ENCODE results near the gene CDNF.
"Not testable (repeated sequence)": the region's sequence is repeated elsewhere in the genome, so short reads cannot be mapped to it uniquely, and the experiment has no call there.

CDNF gene

DNA sequence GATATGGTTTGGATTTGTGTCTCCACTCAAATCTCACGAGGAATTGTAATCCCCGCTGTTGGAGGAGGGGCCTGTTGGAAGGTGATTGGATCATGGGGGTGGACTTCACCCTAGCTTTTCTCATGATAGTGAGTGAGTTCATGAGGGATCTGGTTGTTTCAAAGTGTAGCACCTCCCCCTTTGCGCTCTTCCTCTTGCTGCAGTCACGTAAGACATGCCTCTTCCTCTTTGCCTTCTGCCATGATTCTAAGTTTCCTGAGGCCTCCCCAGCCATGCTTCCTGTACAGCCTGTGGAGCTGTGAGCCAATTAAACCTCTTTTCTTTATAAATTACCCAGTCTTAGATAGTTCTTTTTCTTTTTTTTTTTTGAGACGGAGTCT, 17.1 kb downstream of the CDNF start:
- H3K36me3 ChIP-seq (ENCODE audit: control insufficient read depth, insufficient read depth, low read length): no peaks in the 10 kb centered on the region
- no peak overlapping the region for H3K4me3 ChIP-seq (ENCODE audit: low read length)
- H3K4me1 ChIP-seq (ENCODE audit: control insufficient read depth, insufficient read depth, low read length): no peaks in the 10 kb centered on the region
- WGBS (ENCODE audit: insufficient coverage, insufficient read length): no CpG with 5 or more reads among the region's 5 CpGs
- H3K27ac ChIP-seq (ENCODE audit: low read length): no peak overlapping the region
- no peaks in the 10 kb centered on the region for H3K27me3 ChIP-seq (ENCODE audit: control insufficient read depth, insufficient read depth, low read length)
- no peaks in the 10 kb centered on the region for H3K9me3 ChIP-seq (ENCODE audit: control insufficient read depth, insufficient read depth, low read length)
- no peak for DNase-seq (ENCODE audit: low read depth, low spot score)

- no peak for DNase-seq (ENCODE audit: low read depth, low spot score)
- H3K9me3 ChIP-seq (ENCODE audit: control insufficient read depth, insufficient read depth, low read length): no peaks in the 10 kb centered on the region
- H3K36me3 ChIP-seq (ENCODE audit: control insufficient read depth, insufficient read depth, low read length): no peaks in the 10 kb centered on the region
- no peaks in the 10 kb centered on the region for H3K4me1 ChIP-seq (ENCODE audit: control insufficient read depth, insufficient read depth, low read length)
- no peak overlapping the region for H3K4me3 ChIP-seq (ENCODE audit: low read length)
- WGBS (ENCODE audit: insufficient coverage, insufficient read length): no CpG with 5 or more reads among the region's 10 CpGs
- no peaks in the 10 kb centered on the region for H3K27me3 ChIP-seq (ENCODE audit: control insufficient read depth, insufficient read depth, low read length)
- H3K27ac ChIP-seq (ENCODE audit: low read length): no peak overlapping the region
Observed at GRCh38 chr10:14820010-14820774, 17.6 kb downstream of the CDNF start.

DNA sequence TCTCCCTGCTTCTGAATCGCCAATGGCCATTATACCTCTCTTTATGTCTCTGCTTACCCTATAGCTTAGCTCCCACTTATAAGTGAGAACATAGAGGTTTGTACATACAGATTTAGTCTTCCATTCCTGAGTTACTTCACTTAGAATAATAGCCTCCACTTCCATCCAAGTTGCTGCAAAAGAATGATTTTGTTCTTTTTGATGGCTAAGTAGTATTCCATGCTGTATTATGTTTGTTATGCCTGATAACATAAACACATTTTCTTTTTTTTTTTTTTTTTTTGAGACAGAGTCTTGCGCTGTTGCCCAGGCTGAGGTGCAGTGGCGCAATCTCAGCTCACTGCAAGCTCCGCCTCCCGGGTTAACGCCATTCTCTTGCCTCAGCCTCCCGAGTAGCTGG, 21.1 kb downstream of the CDNF start:
- no CpG with 5 or more reads among the region's 7 CpGs for WGBS (ENCODE audit: insufficient coverage, insufficient read length)
- H3K9me3 ChIP-seq (ENCODE audit: control insufficient read depth, insufficient read depth, low read length); H3K36me3 ChIP-seq (ENCODE audit: control insufficient read depth, insufficient read depth, low read length); H3K4me1 ChIP-seq (ENCODE audit: control insufficient read depth, insufficient read depth, low read length); H3K27me3 ChIP-seq (ENCODE audit: control insufficient read depth, insufficient read depth, low read length); H3K4me3 ChIP-seq (ENCODE audit: low read length); H3K27ac ChIP-seq (ENCODE audit: low read length); DNase-seq (ENCODE audit: low read depth, low spot score): not testable (repeated sequence)

DNA sequence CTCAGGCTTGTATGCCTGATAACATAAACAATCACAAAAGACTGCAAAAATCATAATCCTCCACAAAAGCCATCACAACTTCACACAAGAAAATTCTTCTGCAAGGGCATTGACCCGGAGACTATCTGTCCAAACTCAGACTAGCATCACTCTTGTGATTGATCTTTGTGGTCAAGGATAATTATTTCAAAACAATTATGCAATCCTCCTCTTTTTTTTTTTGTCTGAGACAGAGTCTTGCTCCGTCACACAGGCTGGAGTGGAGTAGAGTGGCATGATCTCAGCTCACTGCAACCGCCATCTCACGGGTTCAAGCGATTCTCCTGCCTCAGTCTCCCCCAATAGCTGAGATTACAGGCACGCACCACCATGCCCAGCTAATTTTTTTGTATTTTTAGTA, 22.2 kb downstream of the CDNF start:
- no peaks in the 10 kb centered on the region for H3K9me3 ChIP-seq (ENCODE audit: control insufficient read depth, insufficient read depth, low read length)
- no CpG with 5 or more reads among the region's 6 CpGs for WGBS (ENCODE audit: insufficient coverage, insufficient read length)
- no peak overlapping the region for H3K27ac ChIP-seq (ENCODE audit: low read length)
- no peak for DNase-seq (ENCODE audit: low read depth, low spot score)
- H3K36me3 ChIP-seq (ENCODE audit: control insufficient read depth, insufficient read depth, low read length): no peaks in the 10 kb centered on the region
- no peak overlapping the region for H3K4me3 ChIP-seq (ENCODE audit: low read length)
- no peaks in the 10 kb centered on the region for H3K4me1 ChIP-seq (ENCODE audit: control insufficient read depth, insufficient read depth, low read length)
- H3K27me3 ChIP-seq (ENCODE audit: control insufficient read depth, insufficient read depth, low read length): no peaks in the 10 kb centered on the region

DNA sequence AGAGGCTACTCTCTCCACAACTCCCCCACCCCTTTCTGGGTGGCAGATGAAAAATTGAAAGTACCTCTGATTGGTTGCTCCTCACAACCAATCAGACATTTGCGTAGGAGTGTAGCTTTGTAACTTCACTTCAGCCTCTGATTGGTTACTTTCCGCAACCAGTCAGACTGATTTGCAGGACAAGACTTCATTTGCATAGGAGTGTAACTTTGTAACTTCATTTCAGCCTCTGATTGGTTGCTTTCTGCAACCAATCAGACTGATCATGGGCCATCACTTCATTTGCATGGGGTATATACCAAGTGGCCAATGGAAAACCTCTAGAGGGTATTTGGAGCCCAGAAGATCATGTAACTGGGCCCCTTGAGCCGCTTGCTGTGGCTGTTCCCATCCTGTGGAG, 25.6 kb downstream of the CDNF start:
- H3K27ac ChIP-seq (ENCODE audit: low read length): no peak overlapping the region
- H3K9me3 ChIP-seq (ENCODE audit: control insufficient read depth, insufficient read depth, low read length): no peaks in the 10 kb centered on the region
- H3K4me3 ChIP-seq (ENCODE audit: low read length): no peak overlapping the region
- H3K36me3 ChIP-seq (ENCODE audit: control insufficient read depth, insufficient read depth, low read length): no peaks in the 10 kb centered on the region
- WGBS (ENCODE audit: insufficient coverage, insufficient read length): no CpG with 5 or more reads among the region's 3 CpGs
- no peaks in the 10 kb centered on the region for H3K27me3 ChIP-seq (ENCODE audit: control insufficient read depth, insufficient read depth, low read length)
- no peak for DNase-seq (ENCODE audit: low read depth, low spot score)
- no peaks in the 10 kb centered on the region for H3K4me1 ChIP-seq (ENCODE audit: control insufficient read depth, insufficient read depth, low read length)

GRCh38 chr10:14810969-14811953, 26.6 kb downstream of the CDNF start:
- no CpG with 5 or more reads among the region's 9 CpGs for WGBS (ENCODE audit: insufficient coverage, insufficient read length)
- H3K27ac ChIP-seq (ENCODE audit: low read length): no peak overlapping the region
- DNase-seq (ENCODE audit: low read depth, low spot score): no peak
- no peaks in the 10 kb centered on the region for H3K27me3 ChIP-seq (ENCODE audit: control insufficient read depth, insufficient read depth, low read length)
- H3K9me3 ChIP-seq (ENCODE audit: control insufficient read depth, insufficient read depth, low read length): no peaks in the 10 kb centered on the region
- H3K4me3 ChIP-seq (ENCODE audit: low read length): no peak overlapping the region
- no peaks in the 10 kb centered on the region for H3K4me1 ChIP-seq (ENCODE audit: control insufficient read depth, insufficient read depth, low read length)
- no peaks in the 10 kb centered on the region for H3K36me3 ChIP-seq (ENCODE audit: control insufficient read depth, insufficient read depth, low read length)

- H3K4me1 ChIP-seq (ENCODE audit: control insufficient read depth, insufficient read depth, low read length): no peaks in the 10 kb centered on the region
- no CpG with 5 or more reads among the region's 3 CpGs for WGBS (ENCODE audit: insufficient coverage, insufficient read length)
- no peak overlapping the region for H3K27ac ChIP-seq (ENCODE audit: low read length)
- H3K36me3 ChIP-seq (ENCODE audit: control insufficient read depth, insufficient read depth, low read length): no peaks in the 10 kb centered on the region
- DNase-seq (ENCODE audit: low read depth, low spot score): no peak
- no peak overlapping the region for H3K4me3 ChIP-seq (ENCODE audit: low read length)
- H3K9me3 ChIP-seq (ENCODE audit: control insufficient read depth, insufficient read depth, low read length): no peaks in the 10 kb centered on the region
- H3K27me3 ChIP-seq (ENCODE audit: control insufficient read depth, insufficient read depth, low read length): no peaks in the 10 kb centered on the region
Observed at GRCh38 chr10:14806318-14806717, 31.5 kb downstream of the CDNF start.

DNA sequence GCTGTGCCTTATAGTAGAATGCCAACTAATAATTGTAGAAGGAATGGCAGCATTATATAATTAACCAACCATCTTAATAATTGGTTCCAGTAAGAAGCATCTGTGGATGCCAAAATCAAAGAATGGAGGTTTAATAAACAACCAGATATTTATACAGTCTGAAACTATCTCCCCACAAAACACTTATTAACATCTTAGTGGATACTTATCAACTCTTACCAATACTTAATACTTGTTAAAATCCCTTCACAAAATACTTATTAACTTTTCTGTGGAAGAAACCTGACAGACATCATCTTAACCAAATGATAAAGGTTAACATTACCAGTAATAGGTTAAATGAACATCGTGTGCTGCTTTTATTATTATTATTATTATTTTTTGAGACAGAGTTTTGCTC, 34.0 kb downstream of the CDNF start:
- WGBS (ENCODE audit: insufficient coverage, insufficient read length): no CpG with 5 or more reads among the region's 1 CpG
- no peak for DNase-seq (ENCODE audit: low read depth, low spot score)
- H3K4me3 ChIP-seq (ENCODE audit: low read length): no peak overlapping the region
- no peaks in the 10 kb centered on the region for H3K27me3 ChIP-seq (ENCODE audit: control insufficient read depth, insufficient read depth, low read length)
- no peaks in the 10 kb centered on the region for H3K4me1 ChIP-seq (ENCODE audit: control insufficient read depth, insufficient read depth, low read length)
- no peaks in the 10 kb centered on the region for H3K36me3 ChIP-seq (ENCODE audit: control insufficient read depth, insufficient read depth, low read length)
- H3K9me3 ChIP-seq (ENCODE audit: control insufficient read depth, insufficient read depth, low read length): no peaks in the 10 kb centered on the region
- H3K27ac ChIP-seq (ENCODE audit: low read length): no peak overlapping the region

DNA sequence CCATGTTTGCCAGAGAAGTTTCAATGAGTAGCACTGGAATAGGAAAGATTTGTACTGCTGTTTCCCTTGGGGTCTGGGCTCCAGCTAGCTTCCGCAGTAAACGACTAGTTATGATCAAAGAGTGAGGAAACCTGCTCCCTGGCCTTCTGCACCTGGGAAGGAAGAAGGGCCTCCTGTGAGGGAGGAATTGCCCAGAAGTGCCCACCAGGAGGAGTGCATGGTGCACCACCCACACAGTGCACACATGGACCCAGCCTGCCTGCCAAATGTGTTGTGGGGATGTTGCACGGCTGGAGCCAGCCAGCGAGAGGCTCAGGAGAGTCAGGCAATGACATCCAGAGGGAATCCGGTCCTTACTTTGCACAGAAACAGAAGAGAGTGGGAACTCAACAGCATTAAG, 36.1 kb downstream of the CDNF start:
- Histone ChIP-seq H3K9me3 (ENCODE audit: control insufficient read depth, insufficient read depth, low read length) (no peaks in the 10 kb centered on the region), H3K27me3 (ENCODE audit: control insufficient read depth, insufficient read depth, low read length) (no peaks in the 10 kb centered on the region), H3K27ac (ENCODE audit: low read length) (no peak overlapping the region), H3K4me3 (ENCODE audit: low read length) (no peak overlapping the region), H3K36me3 (ENCODE audit: control insufficient read depth, insufficient read depth, low read length) (no peaks in the 10 kb centered on the region), H3K4me1 (ENCODE audit: control insufficient read depth, insufficient read depth, low read length) (no peaks in the 10 kb centered on the region)
- WGBS (ENCODE audit: insufficient coverage, insufficient read length): no CpG with 5 or more reads among the region's 5 CpGs
- DNase-seq (ENCODE audit: low read depth, low spot score): no peak

- no CpG with 5 or more reads among the region's 1 CpG for WGBS (ENCODE audit: insufficient coverage, insufficient read length)
- Histone ChIP-seq H3K4me1 (ENCODE audit: control insufficient read depth, insufficient read depth, low read length) (no peaks in the 10 kb centered on the region), H3K4me3 (ENCODE audit: low read length) (no peak overlapping the region), H3K9me3 (ENCODE audit: control insufficient read depth, insufficient read depth, low read length) (no peaks in the 10 kb centered on the region), H3K36me3 (ENCODE audit: control insufficient read depth, insufficient read depth, low read length) (no peaks in the 10 kb centered on the region), H3K27me3 (ENCODE audit: control insufficient read depth, insufficient read depth, low read length) (no peaks in the 10 kb centered on the region), H3K27ac (ENCODE audit: low read length) (no peak overlapping the region)
- no peak for DNase-seq (ENCODE audit: low read depth, low spot score)
Observed at GRCh38 chr10:14800397-14800796, 37.4 kb downstream of the CDNF start.
